Measurements from ENCODE around the gene HMGN4. TPM values are rescaled to one million over a fixed set of nuclear protein-coding genes. Genes with fewer than 3 reads are reported as not detected.

Gene HMGN4
- total RNA-seq, 4 donors from 2014 or later, result 57.5 to 64.1 (median 61.1) TPM

DNA sequence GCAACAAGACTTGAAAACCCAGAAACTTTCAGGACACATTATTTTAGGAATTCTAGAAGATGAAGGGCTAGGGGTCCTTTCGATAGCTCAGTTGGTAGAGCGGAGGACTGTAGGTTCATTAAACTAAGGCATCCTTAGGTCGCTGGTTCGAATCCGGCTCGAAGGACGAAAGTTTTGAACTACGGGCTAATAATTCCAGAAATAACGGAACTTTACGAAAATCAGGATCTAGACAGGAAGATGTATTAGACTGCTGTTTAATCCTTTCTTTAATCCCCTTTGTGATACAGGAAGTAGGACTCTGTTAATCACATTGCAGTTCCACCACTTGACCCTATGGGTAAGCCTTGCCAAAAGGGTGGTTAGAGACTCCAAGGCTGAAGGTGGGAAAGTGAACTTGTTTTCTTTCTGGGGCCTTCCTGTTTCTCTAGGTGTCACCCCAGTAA, 37.4 kb downstream of the HMGN4 start:
- TF ChIP-seq, protein P1, sequence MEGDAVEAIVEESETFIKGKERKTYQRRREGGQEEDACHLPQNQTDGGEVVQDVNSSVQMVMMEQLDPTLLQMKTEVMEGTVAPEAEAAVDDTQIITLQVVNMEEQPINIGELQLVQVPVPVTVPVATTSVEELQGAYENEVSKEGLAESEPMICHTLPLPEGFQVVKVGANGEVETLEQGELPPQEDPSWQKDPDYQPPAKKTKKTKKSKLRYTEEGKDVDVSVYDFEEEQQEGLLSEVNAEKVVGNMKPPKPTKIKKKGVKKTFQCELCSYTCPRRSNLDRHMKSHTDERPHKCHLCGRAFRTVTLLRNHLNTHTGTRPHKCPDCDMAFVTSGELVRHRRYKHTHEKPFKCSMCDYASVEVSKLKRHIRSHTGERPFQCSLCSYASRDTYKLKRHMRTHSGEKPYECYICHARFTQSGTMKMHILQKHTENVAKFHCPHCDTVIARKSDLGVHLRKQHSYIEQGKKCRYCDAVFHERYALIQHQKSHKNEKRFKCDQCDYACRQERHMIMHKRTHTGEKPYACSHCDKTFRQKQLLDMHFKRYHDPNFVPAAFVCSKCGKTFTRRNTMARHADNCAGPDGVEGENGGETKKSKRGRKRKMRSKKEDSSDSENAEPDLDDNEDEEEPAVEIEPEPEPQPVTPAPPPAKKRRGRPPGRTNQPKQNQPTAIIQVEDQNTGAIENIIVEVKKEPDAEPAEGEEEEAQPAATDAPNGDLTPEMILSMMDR (IDR thresholded peaks at IDR 0.05), result no peak
- DNase-seq (ENCODE audit: low spot score) (no peak), ATAC-seq (ENCODE audit: low FRiP score) (no peak)

DNA sequence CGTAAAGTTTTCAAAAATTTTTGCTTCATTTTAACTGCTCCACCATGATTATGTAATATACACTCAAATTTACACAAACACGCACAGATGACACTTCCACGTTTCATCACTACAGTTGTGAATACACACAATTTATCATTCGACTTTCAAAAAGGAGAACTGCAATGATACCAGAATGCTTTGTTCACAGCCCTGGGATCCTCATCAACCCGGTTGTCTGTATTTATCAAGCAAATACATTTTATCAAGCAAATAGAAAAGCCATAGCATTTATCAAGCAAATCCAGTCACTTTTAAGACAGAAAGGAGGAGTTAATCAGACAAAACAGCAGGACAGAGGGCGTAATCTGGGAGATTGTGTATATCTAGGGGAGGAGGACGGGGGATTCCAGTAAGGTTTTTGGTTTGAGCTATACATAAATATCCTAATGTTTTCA, 38.3 kb downstream of the HMGN4 start:
- DNase-seq (ENCODE audit: low spot score), result no peak
- ATAC-seq (ENCODE audit: low FRiP score), result no peak
- TF ChIP-seq, protein P1 (IDR thresholded peaks at IDR 0.05), result no peak

DNA sequence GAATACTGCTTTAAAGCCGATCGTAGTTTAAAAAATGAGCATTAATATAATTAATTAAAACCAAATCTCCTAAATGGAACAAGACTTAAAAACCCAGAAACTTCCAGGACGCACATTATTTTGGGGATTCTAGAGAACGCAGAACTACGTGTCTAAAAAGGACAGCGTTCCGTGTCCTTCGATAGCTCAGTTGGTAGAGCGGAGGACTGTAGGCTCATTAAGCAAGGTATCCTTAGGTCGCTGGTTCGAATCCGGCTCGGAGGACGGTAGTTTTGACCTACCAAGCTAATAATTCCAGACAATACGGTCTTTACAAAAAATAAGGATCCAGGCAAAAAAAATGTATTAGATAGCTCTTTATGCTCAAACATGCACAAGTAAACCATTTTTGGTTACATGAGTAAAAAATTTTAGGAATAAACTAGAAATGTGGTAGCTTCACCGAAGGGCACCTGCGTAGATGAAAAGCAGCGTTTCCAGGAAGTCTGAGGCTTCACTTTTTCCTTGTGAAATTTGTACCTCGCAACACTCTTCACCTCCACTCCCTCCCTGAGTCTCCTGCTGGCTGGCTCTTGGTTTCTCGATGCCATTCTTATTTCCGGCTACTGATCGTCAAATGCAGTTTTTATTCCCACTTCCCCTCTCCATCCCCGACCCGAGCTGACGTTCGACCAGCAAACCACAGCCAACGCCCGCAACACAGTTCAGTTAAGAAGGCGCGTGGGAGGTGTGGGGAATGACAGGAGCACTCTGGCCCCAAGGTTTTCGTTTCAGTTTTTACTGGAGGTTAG, 39.0 kb downstream of the HMGN4 start:
- no peak for DNase-seq (ENCODE audit: low spot score)
- TF ChIP-seq, protein P1 (IDR thresholded peaks at IDR 0.05), result no peak
- no peak for ATAC-seq (ENCODE audit: low FRiP score)

DNA sequence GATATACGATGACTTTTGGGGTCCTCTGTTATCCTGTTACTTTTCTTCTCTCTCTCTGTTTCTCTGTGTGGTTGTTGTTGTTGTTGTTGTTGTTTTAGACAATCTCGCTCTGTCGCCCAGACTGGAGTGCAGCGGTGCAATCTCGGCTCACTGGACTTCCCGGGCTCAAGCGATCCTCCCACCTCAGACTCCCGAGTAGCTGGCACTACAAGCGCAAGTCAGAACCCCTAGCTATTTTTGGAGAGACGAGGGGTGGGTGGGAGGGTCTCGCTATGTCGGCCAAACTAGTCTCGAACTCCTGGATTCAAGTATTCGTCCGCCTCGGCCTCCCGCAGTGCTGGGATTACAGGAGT, 39.5 kb downstream of the HMGN4 start:
- DNase-seq (ENCODE audit: low spot score) (no peak), ATAC-seq (ENCODE audit: low FRiP score) (no peak)
- TF ChIP-seq, protein P1 (IDR thresholded peaks at IDR 0.05), result no peak

DNA sequence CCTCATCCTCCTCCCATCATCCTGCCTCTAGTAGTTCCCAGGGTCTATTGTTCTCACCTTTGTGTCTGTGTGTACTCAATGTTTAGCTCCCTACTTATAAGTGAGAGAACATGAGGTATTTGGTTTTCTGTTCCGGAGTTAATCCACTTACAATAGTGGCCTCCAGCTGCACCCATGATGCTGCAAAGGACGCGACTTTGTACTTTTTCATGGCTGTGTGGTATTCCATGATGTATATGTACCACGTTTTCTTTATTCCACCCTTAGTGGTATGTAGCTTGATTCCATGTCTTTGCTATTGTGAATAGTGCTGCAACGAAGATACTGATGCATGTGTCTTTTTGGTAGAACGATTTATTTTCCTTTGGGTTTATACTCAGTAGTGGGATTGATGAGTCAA, 40.1 kb downstream of the HMGN4 start:
- TF ChIP-seq, protein P1 (IDR thresholded peaks at IDR 0.05), result no peak
- no peak for ATAC-seq (ENCODE audit: low FRiP score)
- DNase-seq (ENCODE audit: low spot score), result no peak

DNA sequence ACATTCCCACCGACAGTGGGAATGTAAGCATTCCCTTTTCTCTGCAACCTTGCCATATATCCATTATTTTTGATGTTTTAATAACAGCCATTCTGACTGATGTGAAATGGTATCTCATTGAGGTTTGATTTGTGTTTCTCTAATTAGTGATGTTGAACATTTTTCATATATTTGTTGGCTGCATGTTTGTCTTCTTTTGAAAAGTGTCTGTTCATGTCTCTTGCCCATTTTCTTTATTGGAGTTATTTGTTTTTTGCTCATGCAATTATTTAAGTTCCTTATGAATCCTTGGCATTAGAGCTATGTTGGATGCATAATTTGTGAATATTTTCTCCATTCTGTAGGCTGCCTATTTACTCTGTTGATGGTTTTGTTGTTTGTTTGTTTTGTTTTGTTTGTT, 40.6 kb downstream of the HMGN4 start:
- DNase-seq (ENCODE audit: low spot score) (no peak), ATAC-seq (ENCODE audit: low FRiP score) (no peak)
- TF ChIP-seq, protein P1 (IDR thresholded peaks at IDR 0.05), result no peak

Measured in omental fat pad (tissue), 4 donors.